GM18508 (cell line): Measurements from ENCODE around the gene NUP214.
"Not testable (repeated sequence)": the region's sequence is repeated elsewhere in the genome, so short reads cannot be mapped to it uniquely, and the experiment has no call there.

Source experiments
- ATAC-seq: cut with Tn5 transposase; IDR thresholded peaks from one replicate; pipeline ENCODE4 v1.9.1; 2021; ENCODE audit warnings: moderate number of reproducible peaks; ENCODE audit not compliant: insufficient read depth, unreplicated experiment

Gene NUP214

DNA sequence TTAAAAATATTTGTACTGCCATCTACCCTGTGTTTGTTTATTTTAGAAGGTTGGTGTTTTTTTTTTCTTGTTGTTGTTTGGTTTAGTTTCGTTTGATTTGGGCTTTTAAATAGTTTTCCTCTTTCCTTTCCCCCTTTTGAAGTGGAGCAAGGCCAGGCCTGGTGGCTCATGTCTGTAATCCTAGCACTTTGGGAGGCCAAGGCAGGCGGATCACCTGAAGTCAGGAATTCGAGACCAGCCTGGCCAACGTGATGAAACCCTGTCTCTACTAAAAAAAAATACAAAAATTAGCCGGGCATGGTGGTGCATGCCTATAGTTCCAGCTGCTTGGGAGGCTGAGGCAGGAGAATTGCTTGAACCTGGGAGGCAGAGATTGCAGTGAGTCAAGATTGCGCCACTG, 65.6 kb downstream of the NUP214 start:
- not testable (repeated sequence) for ATAC-seq

DNA sequence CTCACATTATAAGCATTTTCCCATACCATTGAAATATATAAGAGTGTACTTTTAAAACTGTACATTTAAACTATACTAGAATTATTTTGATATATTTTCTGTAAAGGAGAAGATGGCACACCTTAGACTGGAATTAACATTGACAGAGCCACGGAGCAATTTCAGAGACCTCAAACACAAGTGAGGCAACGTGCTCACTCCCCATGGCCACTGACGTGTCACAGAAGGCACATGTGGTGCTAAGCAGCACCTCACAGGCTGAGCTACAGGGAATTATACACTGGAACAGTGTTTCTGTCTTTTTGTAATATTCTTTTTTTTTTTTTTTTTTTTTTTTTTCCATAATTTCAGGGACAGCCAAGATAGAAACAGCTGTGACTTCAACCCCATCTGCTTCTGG, 66.5 kb downstream of the NUP214 start:
- no peak for ATAC-seq

DNA sequence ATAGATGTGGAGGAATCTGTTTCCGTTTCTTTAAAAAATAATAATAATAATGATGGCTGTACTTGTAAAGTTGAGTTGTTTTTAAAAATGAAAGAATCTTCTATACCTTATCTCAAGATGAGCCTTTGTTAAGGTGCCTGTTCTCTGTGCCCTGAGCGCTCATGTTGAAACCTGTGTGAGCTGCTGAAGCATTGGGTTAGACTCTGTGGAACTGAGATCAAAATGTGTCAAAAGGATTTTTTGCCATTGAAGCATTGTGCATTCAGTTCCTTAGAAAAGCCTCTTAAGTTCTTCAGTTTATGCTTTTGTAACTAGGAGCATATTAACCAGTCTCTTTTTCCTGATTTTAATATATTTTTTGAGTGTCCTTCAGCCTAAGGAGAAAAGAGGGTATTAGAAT, 67.7 kb downstream of the NUP214 start:
- ATAC-seq: no peak

DNA sequence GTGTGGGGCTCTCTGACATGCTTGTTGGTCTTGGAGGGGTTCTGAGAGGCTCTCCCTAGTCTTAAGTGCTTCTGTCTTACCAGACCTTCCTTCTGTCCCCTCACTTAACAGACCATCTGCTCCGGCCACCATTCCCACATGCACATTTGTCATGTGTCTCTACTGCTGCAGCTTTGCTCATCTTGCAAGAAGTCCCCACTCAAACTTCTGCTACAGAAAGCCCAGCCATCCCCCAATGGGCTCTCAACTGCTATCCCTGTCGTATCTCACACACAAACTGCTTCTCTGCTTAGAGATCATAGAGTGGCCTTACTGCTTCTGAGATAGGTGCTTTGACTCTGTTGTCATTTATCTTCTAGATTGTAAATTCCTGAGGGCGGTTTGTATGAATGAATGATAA, 69.4 kb downstream of the NUP214 start:
- no peak for ATAC-seq

DNA sequence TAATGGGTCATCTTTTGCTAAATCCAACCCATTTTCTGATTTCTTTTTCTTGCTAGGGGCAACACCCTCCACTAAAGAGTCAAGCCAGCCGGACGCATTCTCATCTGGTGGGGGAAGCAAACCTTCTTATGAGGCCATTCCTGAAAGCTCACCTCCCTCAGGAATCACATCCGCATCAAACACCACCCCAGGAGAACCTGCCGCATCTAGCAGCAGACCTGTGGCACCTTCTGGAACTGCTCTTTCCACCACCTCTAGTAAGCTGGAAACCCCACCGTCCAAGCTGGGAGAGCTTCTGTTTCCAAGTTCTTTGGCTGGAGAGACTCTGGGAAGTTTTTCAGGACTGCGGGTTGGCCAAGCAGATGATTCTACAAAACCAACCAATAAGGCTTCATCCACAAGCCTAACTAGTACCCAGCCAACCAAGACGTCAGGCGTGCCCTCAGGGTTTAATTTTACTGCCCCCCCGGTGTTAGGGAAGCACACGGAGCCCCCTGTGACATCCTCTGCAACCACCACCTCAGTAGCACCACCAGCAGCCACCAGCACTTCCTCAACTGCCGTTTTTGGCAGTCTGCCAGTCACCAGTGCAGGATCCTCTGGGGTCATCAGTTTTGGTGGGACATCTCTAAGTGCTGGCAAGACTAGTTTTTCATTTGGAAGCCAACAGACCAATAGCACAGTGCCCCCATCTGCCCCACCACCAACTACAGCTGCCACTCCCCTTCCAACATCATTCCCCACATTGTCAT, 72.0 kb downstream of the NUP214 start:
- ATAC-seq: no peak

DNA sequence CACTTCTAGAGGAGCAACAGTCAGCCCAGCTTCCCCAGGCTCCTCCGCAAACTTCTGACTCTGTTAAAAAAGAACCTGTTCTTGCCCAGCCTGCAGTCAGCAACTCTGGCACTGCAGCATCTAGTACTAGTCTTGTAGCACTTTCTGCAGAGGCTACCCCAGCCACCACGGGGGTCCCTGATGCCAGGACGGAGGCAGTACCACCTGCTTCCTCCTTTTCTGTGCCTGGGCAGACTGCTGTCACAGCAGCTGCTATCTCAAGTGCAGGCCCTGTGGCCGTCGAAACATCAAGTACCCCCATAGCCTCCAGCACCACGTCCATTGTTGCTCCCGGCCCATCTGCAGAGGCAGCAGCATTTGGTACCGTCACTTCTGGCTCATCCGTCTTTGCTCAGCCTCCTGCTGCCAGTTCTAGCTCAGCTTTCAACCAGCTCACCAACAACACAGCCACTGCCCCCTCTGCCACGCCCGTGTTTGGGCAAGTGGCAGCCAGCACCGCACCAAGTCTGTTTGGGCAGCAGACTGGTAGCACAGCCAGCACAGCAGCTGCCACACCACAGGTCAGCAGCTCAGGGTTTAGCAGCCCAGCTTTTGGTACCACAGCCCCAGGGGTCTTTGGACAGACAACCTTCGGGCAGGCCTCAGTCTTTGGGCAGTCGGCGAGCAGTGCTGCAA, 72.8 kb downstream of the NUP214 start:
- ATAC-seq: no peak

DNA sequence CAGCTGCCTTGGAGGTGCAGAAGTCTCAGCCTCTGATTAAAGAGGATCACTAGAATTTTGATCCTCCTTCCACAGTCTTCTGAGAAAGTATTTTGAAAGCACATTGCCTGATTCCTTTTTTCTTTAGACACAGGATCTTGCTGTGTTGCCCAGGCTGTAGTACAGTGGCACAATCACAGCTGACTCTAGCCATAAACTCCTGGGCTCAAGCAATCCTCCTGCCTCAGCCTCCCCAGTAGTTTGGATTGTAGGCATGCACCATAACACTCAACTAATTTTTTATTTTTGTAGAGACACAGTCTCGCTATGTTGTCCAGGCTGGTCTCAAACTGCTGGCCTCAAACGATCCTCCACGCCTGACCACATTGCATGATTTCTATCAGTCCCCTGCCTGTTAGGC, 76.5 kb downstream of the NUP214 start:
- ATAC-seq: no peak

DNA sequence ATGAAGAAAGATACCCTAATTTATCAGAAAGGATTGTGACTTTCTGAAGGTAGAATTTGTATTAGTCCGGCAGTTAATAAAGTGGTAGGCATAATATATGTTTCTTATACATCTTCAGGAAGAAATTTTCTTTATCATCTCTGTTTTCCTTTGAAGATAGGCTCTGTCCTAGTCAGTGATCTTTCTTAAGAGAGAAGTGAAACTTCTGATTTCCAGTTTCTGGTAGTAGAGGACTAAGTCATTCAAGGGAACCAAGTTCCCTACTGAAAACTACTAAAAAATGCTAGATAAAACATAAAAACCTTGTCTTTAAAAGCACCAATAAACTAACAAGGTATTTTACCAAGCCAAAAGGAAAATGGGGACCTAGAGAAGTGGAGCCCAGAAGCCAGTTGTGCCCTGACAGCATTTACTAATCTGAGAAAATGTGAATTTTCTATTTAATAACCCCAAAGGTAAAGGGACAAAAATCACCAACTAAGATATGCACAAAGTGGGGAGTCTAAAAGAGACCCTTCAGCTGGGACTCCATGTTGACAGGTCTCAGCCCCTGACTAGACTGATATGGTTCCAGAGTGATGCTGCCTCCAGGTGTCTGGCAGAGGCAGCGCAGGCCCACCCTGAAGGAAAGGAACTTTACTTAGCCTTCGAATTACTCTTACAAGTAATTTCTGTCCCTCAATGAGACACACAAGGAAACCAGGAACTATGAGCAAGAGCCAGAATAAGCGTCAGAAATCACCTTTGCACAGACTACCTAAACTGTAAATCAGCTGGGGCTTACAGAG, 78.2 kb downstream of the NUP214 start:
- ATAC-seq: no peak

DNA sequence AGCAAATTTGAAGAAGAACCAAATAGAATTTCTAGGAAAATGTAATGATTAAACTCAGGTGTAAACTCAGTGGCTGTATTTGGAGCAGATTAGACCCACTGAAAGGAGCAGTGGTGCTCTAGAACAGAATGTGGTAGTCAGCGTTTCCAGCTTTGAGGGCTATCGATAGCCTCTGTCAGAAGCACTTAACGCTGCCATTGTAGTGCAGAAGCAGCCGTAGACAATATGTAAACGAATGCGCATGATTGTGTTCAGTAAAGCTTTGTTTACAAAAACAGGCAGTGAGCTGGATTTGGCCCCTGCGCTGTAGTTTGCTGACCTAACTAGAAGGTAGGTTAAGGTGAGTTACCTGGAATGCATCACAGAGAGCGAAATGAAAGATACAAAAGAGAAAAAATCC, 78.9 kb downstream of the NUP214 start:
- ATAC-seq: no peak

DNA sequence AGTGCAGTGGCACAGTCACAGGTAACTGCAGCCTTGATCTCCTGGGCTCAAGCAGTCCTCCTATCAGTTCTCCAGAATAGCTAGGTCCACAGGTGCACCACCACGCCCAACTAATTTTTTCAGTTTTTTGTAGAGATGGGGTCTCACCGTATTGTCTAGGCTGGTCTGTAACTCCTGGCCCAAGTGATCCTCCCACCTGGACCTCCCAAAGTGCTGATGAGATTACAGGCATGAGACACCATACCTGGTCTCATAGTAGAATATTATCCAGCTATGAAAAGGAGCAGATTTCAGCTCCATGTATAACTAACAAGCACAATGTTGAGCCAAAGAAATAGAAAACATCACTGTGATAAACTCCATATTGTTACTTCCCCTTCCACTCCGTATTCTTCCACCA, 81.1 kb downstream of the NUP214 start:
- no peak for ATAC-seq

DNA sequence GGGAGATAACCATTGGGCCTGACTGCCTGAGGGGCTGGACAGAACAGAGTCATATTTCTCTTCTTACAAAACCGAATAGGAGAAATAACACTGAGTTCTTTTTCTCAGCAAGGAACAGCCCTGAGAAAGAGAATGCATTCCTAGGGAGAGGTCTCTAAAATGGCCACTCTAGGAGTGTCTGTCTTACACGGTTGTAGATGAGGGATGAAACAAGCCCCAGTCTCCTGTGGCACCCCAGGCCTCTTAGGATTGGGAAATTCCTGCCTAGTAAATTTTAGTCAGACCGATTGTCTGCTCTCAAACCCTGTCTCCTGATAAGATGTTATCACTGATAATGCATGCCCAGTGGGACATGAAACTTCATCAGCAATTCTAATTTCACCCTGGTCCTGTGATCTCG, 86.5 kb downstream of the NUP214 start:
- not testable (repeated sequence) for ATAC-seq

DNA sequence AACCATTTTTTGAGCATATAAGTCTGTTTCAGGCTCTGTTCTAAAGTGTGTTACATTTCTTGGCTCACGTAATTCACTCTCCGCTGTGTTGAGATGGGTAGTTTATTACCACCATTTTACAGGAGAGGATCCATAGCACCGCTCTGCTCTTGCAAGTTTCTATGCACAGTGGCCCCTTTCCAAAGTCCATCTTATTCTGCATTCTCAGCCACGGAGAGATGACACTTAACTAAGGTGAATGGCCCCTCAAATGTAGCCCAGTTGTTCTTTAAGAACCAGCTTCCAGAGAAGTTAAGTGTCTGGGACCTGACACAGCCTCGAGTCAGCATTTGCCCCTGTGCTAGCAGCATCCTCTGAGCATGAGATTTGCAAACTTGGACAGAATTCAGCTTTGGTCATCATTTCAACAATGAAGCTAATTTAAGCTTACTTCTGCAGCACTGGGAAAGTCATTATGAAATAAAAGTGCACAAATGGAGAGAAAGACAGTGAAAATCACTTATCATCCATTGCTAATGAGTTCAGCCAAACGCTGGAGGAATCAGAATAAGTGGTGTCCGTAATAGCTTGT, 89.0 kb downstream of the NUP214 start:
- ATAC-seq: no peak

DNA sequence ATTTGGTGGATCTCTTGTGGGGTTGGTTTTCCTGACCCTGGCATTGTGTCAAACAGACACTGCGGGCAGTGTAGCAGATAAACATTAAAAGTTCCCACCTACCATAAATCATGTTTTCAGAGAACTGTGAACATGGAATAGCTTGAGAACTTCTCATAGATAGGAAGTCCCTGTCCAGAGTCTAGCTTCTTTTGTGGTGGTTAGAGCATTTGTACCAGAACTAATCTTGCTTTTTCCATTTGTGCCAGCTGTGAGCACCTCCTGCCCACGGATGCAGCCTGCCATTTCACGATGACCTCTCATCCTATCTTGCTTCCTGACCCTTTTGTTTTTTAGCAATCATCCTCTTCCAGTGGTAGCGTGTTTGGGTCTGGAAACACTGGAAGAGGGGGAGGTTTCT, 89.5 kb downstream of the NUP214 start:
- ATAC-seq: no peak

DNA sequence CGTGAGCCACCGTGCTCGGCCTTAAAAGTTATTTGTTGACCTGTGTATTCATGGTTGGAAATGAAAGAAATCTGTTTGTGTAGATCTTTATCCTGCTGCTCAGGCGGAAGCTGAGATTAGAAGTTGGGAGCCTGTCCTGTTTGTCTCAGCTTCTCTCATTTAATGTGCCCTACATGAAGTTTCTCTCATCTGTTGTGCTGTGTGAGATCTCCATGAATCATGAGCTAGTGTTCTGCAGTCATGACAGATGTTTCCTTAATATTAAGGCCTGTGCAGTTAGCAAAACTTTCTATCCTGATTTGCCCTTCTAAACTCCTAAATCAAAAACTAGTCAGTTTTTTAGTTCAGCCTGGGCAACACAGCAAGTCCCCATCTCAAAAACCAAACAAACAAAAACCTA, 91.4 kb downstream of the NUP214 start:
- no peak for ATAC-seq

DNA sequence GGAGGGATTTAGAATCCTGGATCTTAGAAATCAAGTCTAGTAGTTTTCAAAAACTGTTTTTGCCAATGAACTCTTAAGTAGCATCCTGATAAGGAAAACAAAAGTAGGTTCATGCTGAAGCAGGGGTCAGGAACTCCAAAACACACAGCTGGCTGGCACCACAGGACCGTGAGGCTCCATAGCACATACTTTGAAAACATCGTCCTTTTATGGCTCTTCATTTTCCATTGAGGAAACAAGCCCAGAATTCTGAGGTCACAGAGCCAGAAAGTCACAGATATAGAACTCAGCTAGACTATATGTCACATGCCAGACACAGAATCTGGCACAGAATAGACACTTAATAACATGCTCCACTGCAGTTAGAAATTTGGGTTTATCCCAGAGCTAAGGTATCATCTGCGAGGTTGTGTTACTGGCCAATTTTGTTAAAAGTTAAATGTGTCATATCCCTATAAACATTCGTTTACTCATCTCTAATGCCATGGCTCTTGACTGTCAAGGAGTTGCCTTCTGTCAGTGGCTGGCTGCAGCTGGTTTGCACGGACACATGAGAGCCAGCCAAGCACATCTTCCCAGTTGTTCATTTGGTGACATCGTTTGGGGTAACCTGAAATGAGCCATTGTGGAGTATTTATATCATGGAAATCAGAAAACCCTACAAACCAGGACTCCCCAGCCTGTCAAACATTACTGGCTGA, 92.1 kb downstream of the NUP214 start:
- no peak for ATAC-seq

DNA sequence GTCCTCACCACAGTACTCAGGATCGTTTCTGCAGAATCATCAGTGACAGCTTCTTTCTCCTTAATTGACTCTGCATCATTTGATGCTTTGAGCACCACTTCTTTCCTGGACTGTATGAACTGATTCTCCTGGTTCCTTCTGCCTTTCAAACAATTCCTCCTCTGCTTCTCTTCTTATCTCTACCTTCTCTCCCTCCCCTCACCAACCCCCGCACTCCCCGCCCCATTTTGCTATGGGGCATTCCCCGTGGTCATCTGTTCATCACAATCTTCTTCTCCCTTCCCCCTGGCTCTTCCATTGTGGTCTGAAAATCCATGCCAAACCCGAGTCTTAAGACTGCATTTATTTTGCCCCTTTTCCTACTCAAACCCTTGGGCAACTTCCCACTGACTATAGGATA, 93.0 kb downstream of the NUP214 start:
- no peak for ATAC-seq

DNA sequence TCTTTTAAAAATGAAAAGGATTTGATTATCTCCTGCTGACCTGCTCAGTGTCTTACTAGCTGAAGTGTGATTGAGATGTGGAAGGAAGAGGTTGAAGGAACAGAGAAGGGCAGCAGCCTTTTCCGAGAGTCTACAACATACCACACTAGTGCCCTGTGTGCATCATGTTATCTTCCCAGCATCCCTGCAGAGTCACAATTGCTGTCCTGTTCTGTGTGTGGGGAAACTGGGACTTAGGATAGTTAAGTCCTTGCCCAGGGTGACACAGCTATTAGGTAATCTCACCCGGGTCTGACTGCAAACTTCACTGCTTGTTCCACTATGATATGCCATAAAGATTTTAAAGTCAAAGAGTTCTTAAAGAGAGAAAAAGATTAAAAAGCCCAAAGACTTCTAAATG, 95.1 kb downstream of the NUP214 start:
- no peak for ATAC-seq

DNA sequence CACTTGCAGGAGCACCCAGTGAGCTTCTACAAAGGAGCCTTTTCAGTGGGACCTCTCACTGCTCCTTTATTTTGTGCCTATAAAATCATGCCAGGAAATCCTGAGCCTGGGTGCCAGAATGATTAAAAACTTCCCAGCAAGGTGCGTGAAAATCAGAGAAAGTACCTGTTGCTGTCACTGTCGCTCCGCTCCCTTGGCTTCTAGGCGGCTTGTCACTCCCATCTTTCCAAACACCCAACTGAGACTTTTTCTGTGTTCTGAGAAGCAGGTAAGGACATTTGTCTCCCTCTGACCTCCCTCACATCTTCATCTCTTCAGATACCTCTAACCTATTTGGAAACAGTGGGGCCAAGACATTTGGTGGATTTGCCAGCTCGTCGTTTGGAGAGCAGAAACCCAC, 97.1 kb downstream of the NUP214 start:
- no peak for ATAC-seq

DNA sequence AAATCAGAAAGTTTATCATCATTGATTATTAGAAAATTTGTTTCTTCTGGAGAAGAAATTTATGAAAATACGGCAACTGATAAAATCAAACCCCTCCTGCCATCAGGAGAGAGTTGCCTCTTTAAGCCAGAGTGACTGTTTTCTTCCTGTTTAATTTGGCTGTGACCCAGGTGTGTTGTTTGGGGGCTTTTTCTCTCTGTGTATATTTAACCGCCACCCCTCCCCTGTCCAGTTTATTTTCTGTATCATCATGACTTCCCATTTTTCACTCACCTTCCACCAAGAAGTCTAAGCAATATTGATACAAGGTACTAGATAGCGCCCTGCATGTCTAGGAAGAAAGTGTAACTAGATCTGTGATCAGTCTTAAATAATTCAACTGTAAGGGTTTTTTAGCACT, 100.8 kb downstream of the NUP214 start:
- ATAC-seq: no peak

DNA sequence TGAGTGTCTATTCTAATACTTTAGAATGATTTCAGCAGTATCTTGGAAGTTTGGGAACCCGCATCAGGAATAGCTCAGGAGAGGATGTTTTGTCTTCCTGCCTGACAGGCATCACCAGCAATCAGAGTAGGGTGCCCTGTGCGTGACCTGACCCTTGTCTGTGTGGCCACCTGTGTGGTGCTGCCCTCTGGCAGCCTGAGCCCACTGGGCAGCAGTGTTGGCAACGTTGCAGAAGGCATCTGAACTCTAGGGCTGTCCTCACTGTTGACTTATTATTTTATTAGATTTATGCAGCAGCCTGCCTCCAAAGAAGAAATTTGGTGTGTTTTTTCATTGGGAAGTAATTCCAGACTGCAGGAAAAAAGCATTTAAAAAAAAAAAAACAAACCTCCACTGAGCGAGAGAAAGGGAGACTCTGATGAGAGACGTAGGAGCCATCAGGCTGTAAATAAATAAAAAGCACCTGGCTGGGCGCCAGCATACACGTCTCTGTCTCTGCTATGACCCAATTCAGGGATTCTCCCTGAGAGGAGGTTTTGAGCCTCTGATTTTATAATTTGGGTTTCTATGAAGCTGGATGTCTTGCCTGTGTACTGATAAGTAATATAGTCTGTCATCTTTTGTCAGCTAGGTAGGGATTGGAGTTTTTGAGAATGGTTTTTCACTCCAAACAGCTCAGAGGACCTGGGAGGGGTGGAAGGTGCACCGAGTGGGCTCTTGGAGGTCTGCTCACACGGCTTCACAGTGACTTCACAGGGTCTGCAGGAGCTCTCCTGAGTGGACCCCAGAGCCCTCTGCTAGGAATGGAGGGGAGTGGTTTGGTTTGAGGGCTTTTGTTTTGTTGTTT, 101.9 kb downstream of the NUP214 start:
- ATAC-seq: no peak
